Smooth muscle cell (in vitro differentiated cells): ENCODE results near the gene ZNF865. TPM values are rescaled to one million over a fixed set of nuclear protein-coding genes. Genes with fewer than 3 reads are reported as not detected.
A peak's percentile ranks its signal among the peaks of the same experiment; 100 is the strongest.

Source experiments
- DNase-seq: peaks from one replicate; lab custom pipeline; 2025; ENCODE audit not compliant: unreplicated experiment; lab: John Stamatoyannopoulos, UW
- H2AFZ ChIP-seq: fragments of 200-600 bp; sonication (generic); 2 replicates; pipeline ENCODE4 v1.6.0; 2016; ENCODE audit warnings: antibody characterized with exemption, low read depth, mild to moderate bottlenecking
- H3F3A ChIP-seq: fragments of 200-600 bp; sonication (generic); 2 replicates; pipeline ENCODE4 v1.6.0; 2017; ENCODE audit warnings: antibody characterized with exemption, low read depth
- H3K27ac ChIP-seq: fragments of 200-600 bp; sonication (generic); 2 replicates; pipeline ENCODE4 v1.5.1; 2016; ENCODE audit warnings: low read depth, mild to moderate bottlenecking
- H3K27me3 ChIP-seq: fragments of 200-600 bp; sonication (generic); 2 replicates; pipeline ENCODE4 v1.6.1; 2016; ENCODE audit warnings: low read depth, mild to moderate bottlenecking
- H3K36me3 ChIP-seq: fragments of 200-600 bp; sonication (generic); 2 replicates; pipeline ENCODE4 v1.5.1; 2016; ENCODE audit warnings: low read depth
- H3K4me1 ChIP-seq: fragments of 200-600 bp; sonication (generic); 2 replicates; pipeline ENCODE4 v1.5.1; 2016; ENCODE audit warnings: low read depth
- H3K4me2 ChIP-seq: fragments of 200-600 bp; sonication (generic); 2 replicates; pipeline ENCODE4 v1.6.0; 2016; ENCODE audit warnings: mild to moderate bottlenecking
- H3K4me3 ChIP-seq: fragments of 200-600 bp; sonication (generic); 2 replicates; pipeline ENCODE4 v1.5.1; 2016; ENCODE audit warnings: mild to moderate bottlenecking
- H3K79me2 ChIP-seq: fragments of 200-600 bp; sonication (generic); 2 replicates; pipeline ENCODE4 v1.6.0; 2016; ENCODE audit warnings: low read depth, mild to moderate bottlenecking
- H3K9ac ChIP-seq: fragments of 200-600 bp; sonication (generic); 2 replicates; pipeline ENCODE4 v1.6.0; 2016; ENCODE audit warnings: low read depth
- H3K9me3 ChIP-seq: fragments of 200-600 bp; sonication (generic); replicated peaks from 2 replicates; pipeline ENCODE4 v1.5.1; 2016; ENCODE audit warnings: low read depth
- H4K20me1 ChIP-seq: fragments of 200-600 bp; sonication (generic); 2 replicates; pipeline ENCODE4 v1.6.0; 2016; ENCODE audit warnings: low read depth
- CTCF ChIP-seq: fragments of 200-600 bp; sonication (generic); IDR thresholded peaks from 2 replicates; pipeline ENCODE4 v1.5.1; 2017; ENCODE audit warnings: borderline replicate concordance, mild to moderate bottlenecking, antibody characterized with exemption; ENCODE audit not compliant: insufficient read depth, poor library complexity, severe bottlenecking
- WGBS: methylation state at CpG from one replicate; pipeline ENCODE4 v1.1.7; 2016; ENCODE audit warnings: low lambda C conversion rate; 5-methylcytosine and 5-hydroxymethylcytosine counted together
- polyA plus RNA-seq: library from polyadenylated mRNA; unstranded; fragments of >200 nt; fragmentation: Nextera tagmentation; extraction: Ambion mirVana; gene quantifications from 2 replicates; pipeline ENCODE4 v1.2.1, GENCODE V29; 2016
- total RNA-seq: library from RNA; depleted of rRNA; stranded (reverse); fragments of >200 nt; gene quantifications from 2 replicates; pipeline ENCODE4 v1.2.3, GENCODE V29; 2014

ZNF865 gene
- total and polyA plus RNA-seq, 2 experiments from 2014 or later = 1.2 to 3.8 TPM

- Histone ChIP-seq H3K9me3 (no peaks in the 10 kb centered on the region), H3K4me3 (peak within 1 kb of the TSS; percentile 99), H3K36me3 (no peaks in the 10 kb centered on the region), H2AFZ (peak within 1 kb of the TSS; percentile 80), H3K27me3 (no peaks in the 10 kb centered on the region), H4K20me1 (no peaks in the 10 kb centered on the region), H3K4me2 (peak within 1 kb of the TSS; percentile 99), H3K79me2 (peaks cover 42% of the 10 kb centered on the region), H3K27ac (peak within 1 kb of the TSS; percentile 61), H3K4me1 (peaks cover 13% of the 10 kb centered on the region), H3F3A (peaks cover 12% of the 10 kb centered on the region), H3K9ac (peak within 1 kb of the TSS; percentile 90)
- DNase-seq = no peak
- WGBS = 2% methylated on average over 57 of the region's 87 CpGs
- no peak for TF ChIP-seq CTCF
Measured at GRCh38 chr19:55647732-55648584, 42.5 kb downstream of the ZNF865 start, which contains the start of gene CCDC106. Gene CCDC106, plus strand, starts transcription at chr19:55648212. Its CDS starts 835 bp downstream, at chr19:55649047.

- no peaks in the 10 kb centered on the region for H4K20me1 ChIP-seq
- peaks cover 12% of the 10 kb centered on the region for H3F3A ChIP-seq
- WGBS = 67% methylated on average over 25 of the region's 25 CpGs
- no peak for TF ChIP-seq CTCF
- no peak overlapping the region for H3K27ac ChIP-seq
- H3K36me3 ChIP-seq = no peaks in the 10 kb centered on the region
- no peaks in the 10 kb centered on the region for H3K9me3 ChIP-seq
- peaks cover 39% of the 10 kb centered on the region for H3K79me2 ChIP-seq
- peak overlapping the region; percentile 90 for H3K9ac ChIP-seq
- peaks cover 13% of the 10 kb centered on the region for H3K4me1 ChIP-seq
- no peaks in the 10 kb centered on the region for H3K27me3 ChIP-seq
- DNase-seq = no peak
- H3K4me3 ChIP-seq = peak overlapping the region; percentile 99
- no peak overlapping the region for H2AFZ ChIP-seq
- H3K4me2 ChIP-seq = peak overlapping the region; percentile 99
Measured at GRCh38 chr19:55648585-55649267, 43.3 kb downstream of the ZNF865 start.

GRCh38 chr19:55649268-55650125, 44.0 kb downstream of the ZNF865 start:
- no peak overlapping the region for H3K27ac ChIP-seq
- H3K4me1 ChIP-seq = peaks cover 9% of the 10 kb centered on the region
- H3K36me3 ChIP-seq = no peaks in the 10 kb centered on the region
- peak overlapping the region; percentile 99 for H3K4me2 ChIP-seq
- no peaks in the 10 kb centered on the region for H3K9me3 ChIP-seq
- H3K79me2 ChIP-seq = peaks cover 31% of the 10 kb centered on the region
- no peak overlapping the region for H3K9ac ChIP-seq
- no peak for TF ChIP-seq CTCF
- peak overlapping the region; percentile 99 for H3K4me3 ChIP-seq
- no peak overlapping the region for H2AFZ ChIP-seq
- no peak for DNase-seq
- H3K27me3 ChIP-seq = no peaks in the 10 kb centered on the region
- H3F3A ChIP-seq = peaks cover 12% of the 10 kb centered on the region
- WGBS = 94% methylated on average over 17 of the region's 17 CpGs
- no peaks in the 10 kb centered on the region for H4K20me1 ChIP-seq
